Measurements from ENCODE around the gene GOLGA6L9.
"Not testable (repeated sequence)": the region's sequence is repeated elsewhere in the genome, so short reads cannot be mapped to it uniquely, and the experiment has no call there.

The GOLGA6L9 gene

DNA sequence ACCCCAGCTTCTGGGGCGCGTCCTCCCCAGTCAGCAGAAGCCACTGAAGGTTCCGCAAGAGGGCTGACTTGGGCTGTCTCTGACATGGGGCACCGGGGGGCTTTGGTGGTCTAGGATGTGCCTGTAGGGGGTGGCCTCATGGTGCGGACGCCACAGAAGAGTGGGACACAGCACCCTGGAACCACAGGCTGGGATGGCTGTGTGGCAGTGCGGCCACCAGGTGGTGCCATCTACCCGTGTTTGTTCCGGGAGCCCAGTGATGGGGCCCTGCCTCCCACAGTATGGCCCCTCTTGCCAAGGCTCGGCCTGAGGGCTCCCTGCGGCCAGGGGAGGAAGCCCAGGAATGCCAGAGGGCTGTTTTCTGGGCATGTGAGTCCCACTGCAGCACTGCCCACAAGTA lies 38.6 kb downstream of the GOLGA6L9 start:
- not testable (repeated sequence) for DNase-seq (ENCODE audit: low read depth, low spot score)

DNA sequence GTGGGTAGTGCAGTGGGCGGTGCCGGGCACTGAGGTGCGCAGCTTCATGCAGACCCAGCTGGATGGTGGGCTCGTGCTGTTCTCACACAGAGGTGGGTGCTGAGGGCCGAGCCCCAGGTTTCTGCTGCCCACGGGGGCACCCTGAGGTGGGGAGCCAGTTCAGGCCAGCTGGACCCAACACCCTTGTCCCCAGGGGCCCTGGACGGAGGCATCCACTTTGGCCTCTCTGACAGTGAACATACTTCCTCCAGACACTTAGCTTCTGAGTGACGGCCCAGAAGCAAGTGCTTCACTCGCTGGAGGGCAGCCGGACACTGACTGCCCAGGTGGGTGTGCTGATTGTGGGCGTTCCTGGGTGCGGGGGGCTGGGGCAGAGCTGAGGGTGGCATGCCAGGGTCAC lies 39.8 kb downstream of the GOLGA6L9 start:
- DNase-seq (ENCODE audit: low read depth, low spot score) = not testable (repeated sequence)

DNA sequence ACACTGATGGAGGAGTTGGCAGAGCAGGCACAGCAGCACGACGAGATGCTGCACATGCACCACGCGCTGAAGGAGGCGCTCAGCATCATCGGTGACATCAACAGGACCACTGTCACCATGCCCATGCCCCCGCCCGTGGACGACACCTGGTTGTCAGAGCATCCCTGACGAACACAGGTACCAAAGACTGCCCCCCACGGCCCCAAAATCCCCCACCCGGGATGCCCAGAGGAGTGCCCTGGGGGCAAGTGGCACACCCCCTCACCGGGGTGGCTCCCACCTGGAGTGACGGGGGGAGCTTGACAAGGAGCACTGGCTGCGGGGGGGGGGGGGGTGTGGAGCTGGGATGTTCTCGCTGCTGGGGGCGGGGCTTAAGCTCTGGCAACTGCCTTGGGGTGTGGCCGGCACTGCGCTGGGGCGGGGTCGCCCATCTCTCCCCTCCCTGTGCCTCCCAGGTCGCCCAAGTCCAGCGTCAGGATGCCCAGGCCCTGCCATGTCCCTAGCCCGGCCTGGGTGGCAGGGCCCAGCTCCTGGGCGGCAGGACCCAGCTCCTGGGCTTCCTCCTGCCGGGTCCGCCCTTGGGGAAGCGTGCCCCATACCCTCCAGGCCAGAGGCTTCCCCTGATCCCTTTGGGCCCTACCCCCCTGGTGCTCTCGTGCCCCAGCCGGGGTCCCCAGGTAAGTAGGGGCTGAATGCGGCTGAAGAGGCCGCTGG lies 42.8 kb downstream of the GOLGA6L9 start:
- DNase-seq (ENCODE audit: low read depth, low spot score) = not testable (repeated sequence)

DNA sequence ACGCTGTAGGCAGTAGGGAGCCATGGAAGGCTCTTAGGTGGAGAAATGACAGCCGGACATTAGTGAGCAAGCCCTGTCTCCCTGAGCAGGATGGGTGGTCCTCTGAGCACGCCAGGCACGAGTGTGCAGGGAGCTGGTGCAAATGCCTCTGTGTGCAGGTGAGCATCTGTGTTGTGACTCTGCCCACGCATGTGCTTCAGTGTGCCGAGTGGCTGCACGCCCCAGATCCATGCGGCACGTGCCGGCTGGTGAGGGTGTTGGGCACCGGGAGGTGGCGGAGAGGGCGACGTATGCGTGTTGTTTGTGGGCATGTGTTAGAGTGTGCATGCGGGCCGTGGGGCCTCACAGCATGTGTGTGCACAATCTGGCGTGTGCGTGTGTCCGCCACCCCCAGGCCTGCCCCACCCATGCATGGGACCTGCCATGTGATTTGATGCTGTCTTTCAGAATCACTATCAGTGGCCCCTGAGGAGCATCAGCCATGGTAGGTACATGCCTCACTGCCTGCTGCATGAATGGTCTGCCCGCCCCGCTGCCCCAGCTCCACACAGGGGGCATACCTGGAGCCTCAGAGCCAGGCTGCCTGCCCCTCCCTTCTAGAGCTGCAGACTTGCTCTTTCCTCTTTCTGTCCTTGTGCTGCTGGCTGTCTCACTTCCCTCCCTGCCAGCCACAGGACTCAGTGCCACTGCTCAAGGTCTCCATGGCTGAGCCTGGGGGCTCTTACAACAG lies 45.1 kb downstream of the GOLGA6L9 start:
- not testable (repeated sequence) for DNase-seq (ENCODE audit: low read depth, low spot score)

DNA sequence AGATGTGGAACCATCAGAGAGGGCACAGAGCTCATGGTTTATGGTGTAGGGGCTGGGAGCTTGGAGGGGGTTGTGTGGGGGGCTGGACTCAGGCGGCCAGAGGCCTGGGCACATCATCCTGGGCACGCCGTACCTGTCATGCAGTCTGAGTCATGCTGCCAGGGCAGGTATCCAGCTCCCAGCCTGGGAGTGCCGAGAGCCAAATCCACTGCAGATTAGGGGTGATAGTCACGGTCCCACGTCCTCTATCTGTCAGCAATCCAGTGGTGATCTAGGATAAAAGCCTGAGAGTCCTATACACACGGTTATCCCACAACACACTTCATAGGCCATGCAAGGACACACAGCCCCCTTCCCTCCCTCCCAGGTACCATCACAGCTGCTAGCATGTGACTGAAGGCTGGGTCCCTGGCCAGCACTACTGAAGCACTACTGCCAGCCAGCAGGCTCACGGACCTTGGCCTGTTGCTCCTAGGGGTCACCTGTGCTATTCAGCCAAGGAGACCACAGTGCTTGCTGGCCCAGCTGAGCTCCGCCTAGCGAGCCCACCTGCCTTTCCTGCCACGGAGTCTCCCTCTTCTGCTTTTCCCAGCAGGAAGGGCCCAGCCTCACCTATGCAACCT lies 45.8 kb downstream of the GOLGA6L9 start:
- DNase-seq (ENCODE audit: low read depth, low spot score) = not testable (repeated sequence)

DNA sequence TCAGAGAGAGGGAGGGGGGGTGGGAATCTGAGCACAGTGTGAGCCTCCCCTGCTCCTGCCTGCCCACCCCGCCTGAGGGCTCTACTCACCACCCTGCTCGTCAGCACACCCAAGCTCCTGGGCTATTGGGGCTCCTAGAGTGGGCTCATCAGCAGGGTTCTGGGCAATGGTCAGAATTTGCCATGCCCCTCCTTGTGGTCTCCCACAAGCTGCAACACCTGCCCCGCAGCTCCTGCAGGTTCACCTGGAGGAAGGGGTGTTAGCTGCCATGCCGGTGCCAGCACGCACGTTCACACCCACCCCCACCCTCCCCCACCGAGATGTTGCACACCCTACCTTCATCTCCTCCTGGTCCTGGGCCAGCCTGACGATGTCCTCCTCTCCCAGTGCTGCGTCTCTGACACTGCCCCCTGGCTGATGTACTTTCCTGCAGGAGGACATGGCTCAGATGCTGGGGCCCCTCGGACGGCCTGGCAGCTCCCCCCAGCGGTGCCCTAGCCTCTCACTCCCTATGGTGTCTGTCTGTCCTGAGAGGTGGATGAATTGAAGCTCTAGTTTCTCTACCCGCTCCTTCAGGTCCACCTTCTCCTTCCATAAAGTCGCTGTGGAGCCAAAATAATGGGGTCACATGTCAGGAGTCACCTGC lies 47.2 kb downstream of the GOLGA6L9 start:
- DNase-seq (ENCODE audit: low read depth, low spot score) = not testable (repeated sequence)

DNA sequence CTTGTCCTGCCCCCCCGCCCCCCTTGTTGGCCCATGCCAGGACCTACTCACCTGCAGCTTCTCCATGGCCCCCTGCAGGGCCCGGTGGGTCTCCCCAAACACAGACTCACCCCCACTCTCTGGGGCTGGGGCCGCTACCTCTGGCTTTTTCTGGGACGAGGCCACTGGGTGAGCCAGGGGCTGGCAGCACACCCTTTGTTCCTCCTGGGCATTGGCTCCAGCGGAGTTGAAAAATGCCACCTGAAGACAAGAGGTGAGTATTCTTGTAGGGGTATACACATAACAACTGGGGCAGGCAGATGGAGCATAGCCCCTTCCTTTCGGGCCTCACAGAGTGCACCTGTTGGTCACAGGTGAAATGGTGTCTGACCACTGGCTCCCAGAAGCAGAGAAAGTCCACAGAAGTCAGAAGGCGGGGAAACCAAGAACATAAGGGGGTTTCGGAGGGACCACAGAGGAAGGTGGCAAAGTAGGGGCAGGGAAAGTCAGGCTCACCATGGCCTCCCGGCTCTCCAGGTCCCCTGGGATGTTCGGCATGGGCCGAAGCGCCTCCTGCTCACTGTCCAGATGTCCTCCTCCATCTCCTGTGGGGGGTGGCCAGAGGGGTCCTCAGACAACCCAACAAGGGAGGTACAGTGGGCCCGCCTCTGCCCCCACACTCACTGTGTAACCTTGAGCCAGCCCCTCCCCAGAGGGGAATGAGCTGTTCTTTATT lies 47.9 kb downstream of the GOLGA6L9 start:
- DNase-seq (ENCODE audit: low read depth, low spot score) = not testable (repeated sequence)

All from smooth muscle cell of the brain vasculature (primary cell).